ENCODE results near the gene RNF25.
A peak's percentile ranks its signal among the peaks of the same experiment; 100 is the strongest.

The RNF25 gene

DNA sequence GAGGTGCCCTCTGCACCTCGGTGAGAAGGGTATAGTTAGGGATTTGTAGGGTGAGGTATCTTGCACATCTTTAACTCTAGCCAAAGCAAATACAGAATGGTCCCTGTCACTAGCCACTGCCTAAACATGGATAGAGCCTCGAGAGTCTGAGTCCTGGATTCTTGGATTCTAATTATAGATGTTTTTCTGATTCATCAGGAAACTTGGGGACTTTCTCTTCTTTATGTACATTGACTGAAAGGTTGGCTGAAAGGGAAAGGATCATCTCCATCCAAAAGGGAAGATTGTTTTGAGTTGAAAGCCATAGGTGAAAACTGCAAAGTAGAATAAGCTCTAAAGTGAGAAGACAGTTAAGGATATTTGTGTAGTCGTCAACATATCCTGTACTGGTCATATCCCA lies 8.3 kb upstream of the RNF25 start:
- no peak for DNase-seq (ENCODE audit: low read depth)
- TF ChIP-seq, protein P1, sequence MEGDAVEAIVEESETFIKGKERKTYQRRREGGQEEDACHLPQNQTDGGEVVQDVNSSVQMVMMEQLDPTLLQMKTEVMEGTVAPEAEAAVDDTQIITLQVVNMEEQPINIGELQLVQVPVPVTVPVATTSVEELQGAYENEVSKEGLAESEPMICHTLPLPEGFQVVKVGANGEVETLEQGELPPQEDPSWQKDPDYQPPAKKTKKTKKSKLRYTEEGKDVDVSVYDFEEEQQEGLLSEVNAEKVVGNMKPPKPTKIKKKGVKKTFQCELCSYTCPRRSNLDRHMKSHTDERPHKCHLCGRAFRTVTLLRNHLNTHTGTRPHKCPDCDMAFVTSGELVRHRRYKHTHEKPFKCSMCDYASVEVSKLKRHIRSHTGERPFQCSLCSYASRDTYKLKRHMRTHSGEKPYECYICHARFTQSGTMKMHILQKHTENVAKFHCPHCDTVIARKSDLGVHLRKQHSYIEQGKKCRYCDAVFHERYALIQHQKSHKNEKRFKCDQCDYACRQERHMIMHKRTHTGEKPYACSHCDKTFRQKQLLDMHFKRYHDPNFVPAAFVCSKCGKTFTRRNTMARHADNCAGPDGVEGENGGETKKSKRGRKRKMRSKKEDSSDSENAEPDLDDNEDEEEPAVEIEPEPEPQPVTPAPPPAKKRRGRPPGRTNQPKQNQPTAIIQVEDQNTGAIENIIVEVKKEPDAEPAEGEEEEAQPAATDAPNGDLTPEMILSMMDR (conservative IDR thresholded peaks at IDR 0.05; ENCODE audit: low read length) = no peak
- no peak overlapping the region for H3K4me3 ChIP-seq (ENCODE audit: low read length)

DNA sequence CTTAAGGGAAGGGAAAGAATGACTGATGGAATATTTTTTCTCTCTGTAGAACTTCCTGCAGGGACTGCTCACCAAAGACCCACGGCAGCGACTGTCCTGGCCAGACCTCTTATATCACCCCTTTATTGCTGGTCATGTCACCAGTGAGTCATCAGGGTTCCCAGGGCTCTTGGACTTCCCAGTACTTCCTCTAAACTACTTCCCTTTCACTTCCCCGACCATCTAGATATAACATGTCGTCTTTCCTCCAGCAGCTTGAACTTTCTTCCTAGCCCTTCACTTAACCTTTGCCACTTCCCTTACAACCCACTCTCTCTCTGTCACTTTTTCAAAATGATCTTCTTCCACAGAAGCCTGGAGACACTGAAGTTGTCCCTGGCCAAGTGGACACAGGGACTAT lies 7.3 kb upstream of the RNF25 start:
- TF ChIP-seq, protein P1 (conservative IDR thresholded peaks at IDR 0.05; ENCODE audit: low read length) = no peak
- no peak for DNase-seq (ENCODE audit: low read depth)
- H3K4me3 ChIP-seq (ENCODE audit: low read length) = no peak overlapping the region

DNA sequence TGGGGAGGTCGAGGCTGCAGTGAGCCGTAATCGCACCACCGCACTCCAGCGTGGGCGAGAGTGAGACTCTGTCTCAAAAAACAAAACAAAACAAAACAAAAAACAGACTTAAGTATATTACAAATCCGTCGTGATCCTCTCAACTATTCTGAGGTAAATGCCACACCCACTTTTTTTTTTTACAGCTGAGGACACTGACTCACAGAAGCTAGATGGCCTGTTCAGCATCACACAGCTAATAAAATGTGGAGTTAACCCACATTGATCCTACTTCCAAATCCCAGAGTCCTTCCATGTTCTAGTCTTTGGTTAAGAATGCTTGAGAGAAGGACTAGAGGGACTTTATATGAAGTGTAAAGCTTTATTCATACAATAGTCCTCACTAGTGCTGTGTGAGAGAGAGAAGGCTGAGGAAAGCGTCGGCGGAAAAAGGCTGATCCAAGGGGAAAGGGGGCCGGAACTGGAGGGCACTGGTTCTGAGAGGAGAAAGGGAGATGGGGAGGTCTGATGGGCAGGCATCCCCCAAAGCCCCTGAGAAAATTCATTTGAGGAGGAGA lies 627 bp downstream of the RNF25 start:
- TF ChIP-seq, protein P1 (conservative IDR thresholded peaks at IDR 0.05; ENCODE audit: low read length) = no peak
- H3K4me3 ChIP-seq (ENCODE audit: low read length) = peak overlapping the region; percentile 96
- DNase-seq (ENCODE audit: low read depth) = peak; percentile 12

DNA sequence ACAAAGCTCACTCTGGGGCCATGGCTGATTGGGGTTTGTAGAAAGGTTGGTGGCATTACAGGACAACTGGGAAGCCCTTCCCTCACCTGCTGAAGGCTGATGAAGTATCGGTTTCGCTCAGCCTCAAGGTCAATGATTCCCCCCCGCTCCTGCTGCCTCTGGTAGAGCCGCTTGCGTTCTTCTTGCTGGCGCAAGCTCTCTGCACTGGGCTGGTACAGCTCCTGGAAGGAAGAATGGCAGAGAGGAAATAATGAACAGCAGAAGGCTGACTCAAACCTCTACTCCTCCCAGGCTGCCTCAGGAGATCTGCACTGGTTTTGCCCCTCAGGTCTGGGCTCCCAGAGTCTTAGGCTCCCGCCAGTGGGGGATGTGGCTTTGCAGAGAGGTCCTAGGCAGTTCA lies 7.1 kb downstream of the RNF25 start:
- TF ChIP-seq, protein P1 (conservative IDR thresholded peaks at IDR 0.05; ENCODE audit: low read length) = no peak
- H3K4me3 ChIP-seq (ENCODE audit: low read length) = no peak overlapping the region
- DNase-seq (ENCODE audit: low read depth) = no peak

DNA sequence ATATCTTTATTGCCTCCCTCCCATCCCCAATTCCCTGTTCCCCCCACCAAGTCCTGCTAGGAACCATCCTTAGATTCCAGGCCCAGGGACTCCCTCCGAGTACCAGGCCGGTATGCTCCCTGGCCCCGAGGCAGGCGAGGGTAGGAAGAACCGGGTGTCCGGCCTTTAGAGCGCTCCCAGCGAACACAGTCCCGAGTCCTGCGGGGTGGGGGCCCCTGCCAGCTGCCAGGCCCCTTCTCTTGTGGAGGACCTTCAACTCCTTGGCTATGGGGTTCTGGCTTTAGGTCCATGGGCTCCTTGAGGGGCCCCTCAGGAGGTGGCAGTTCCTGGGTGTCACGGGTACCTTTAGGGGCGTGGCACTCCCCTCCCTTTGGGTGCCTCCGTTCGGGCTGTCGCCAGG lies 7.9 kb downstream of the RNF25 start:
- no peak for DNase-seq (ENCODE audit: low read depth)
- H3K4me3 ChIP-seq (ENCODE audit: low read length) = no peak overlapping the region
- TF ChIP-seq, protein P1 (conservative IDR thresholded peaks at IDR 0.05; ENCODE audit: low read length) = no peak

DNA sequence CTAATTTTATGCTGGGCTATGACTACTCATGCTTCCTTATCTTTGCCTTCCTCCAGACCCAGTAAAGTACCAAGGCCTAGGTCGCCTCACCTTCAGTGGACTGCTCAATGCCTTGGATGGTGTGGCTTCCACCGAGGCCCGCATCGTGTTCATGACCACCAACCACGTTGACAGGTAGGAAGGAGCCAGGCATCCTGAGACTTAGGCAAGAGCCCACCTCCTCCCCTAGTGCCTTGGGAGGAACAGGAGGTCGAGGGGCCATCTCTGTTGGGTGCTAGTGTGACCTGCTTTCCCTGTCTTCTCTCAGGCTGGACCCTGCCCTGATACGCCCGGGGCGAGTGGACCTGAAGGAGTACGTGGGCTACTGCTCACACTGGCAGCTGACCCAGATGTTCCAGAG lies 9.0 kb downstream of the RNF25 start:
- H3K4me3 ChIP-seq (ENCODE audit: low read length) = no peak overlapping the region
- DNase-seq (ENCODE audit: low read depth) = no peak
- TF ChIP-seq, protein P1 (conservative IDR thresholded peaks at IDR 0.05; ENCODE audit: low read length) = no peak

DNA sequence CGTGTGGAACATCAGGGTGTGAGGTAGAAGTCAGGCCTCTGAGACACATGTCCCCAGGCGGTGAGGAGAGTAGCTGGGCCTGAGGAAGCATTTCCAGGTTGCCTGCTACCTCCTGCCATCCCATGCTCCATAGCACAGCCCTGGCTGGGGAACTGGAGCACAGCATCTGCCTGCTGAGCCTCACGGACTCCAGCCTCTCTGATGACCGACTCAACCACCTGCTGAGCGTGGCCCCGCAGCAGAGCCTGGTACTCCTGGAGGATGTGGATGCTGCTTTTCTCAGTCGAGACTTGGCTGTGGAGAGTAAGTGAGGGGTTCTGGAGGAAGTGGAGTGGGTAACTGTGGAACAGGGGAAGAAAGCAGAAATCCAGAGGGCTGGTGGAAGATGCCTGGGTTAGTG lies 9.4 kb downstream of the RNF25 start:
- no peak for DNase-seq (ENCODE audit: low read depth)
- TF ChIP-seq, protein P1 (conservative IDR thresholded peaks at IDR 0.05; ENCODE audit: low read length) = no peak
- H3K4me3 ChIP-seq (ENCODE audit: low read length) = no peak overlapping the region
